SK-N-SH treated with all-trans-retinoic acid at 6 μM for 48 hours (cell line): ENCODE data around the gene GRIA1.

Experiments used
- ATAC-seq: fragments of 200-7000 bp; cut with Tn5 transposase; 3 replicates; pipeline ENCODE4 v1.9.1; 2020; ENCODE audit warnings: mild to moderate bottlenecking, moderate library complexity
- ARNTL ChIP-seq: fragments of 450-650 bp; formaldehyde crosslinking; IDR thresholded peaks from 2 replicates; pipeline ENCODE4 v1.5.0; 2020; ENCODE audit warnings: low read depth, mild to moderate bottlenecking, moderate library complexity, borderline replicate concordance
- BACH2 ChIP-seq: fragments of 250-450 bp; sonication (Bioruptor Pico); IDR thresholded peaks from 2 replicates; pipeline ENCODE4 v1.9.0; 2021; ENCODE audit warnings: mild to moderate bottlenecking, borderline replicate concordance
- CREB5 ChIP-seq: fragments of 250-450 bp; sonication (Bioruptor Pico); IDR thresholded peaks from 2 replicates; pipeline ENCODE4 v1.5.1; 2020; ENCODE audit warnings: low read depth, mild to moderate bottlenecking, moderate library complexity
- CSDC2 ChIP-seq: fragments of 250-450 bp; sonication (Bioruptor Pico); IDR thresholded peaks from 2 replicates; pipeline ENCODE4 v1.5.0; 2020; ENCODE audit warnings: mild to moderate bottlenecking, moderate library complexity
- ESRRG ChIP-seq: fragments of 250-450 bp; sonication (Bioruptor Pico); IDR thresholded peaks from 2 replicates; pipeline ENCODE4 v1.6.1; 2021; ENCODE audit warnings: mild to moderate bottlenecking
- GLIS3 ChIP-seq: fragments of 250-450 bp; sonication (Bioruptor Pico); IDR thresholded peaks from 2 replicates; pipeline ENCODE4 v1.5.0; 2020; ENCODE audit warnings: mild to moderate bottlenecking, moderate library complexity
- ISL1 ChIP-seq: fragments of 250-450 bp; sonication (Bioruptor Pico); IDR thresholded peaks from 2 replicates; pipeline ENCODE4 v2.1.2; 2022; ENCODE audit warnings: mild to moderate bottlenecking, moderate library complexity
- OSR1 ChIP-seq: fragments of 250-450 bp; sonication (Bioruptor Pico); IDR thresholded peaks from 2 replicates; pipeline ENCODE4 v1.8.0; 2022; ENCODE audit warnings: moderate library complexity, mild to moderate bottlenecking, inconsistent platforms
- PPARA ChIP-seq: fragments of 250-450 bp; sonication (Bioruptor Pico); IDR thresholded peaks from 2 replicates; pipeline ENCODE4 v1.5.0; 2020; ENCODE audit warnings: mild to moderate bottlenecking, borderline replicate concordance
- RARB ChIP-seq: fragments of 250-450 bp; sonication (Bioruptor Pico); IDR thresholded peaks from 2 replicates; pipeline ENCODE4 v1.8.0; 2021; ENCODE audit warnings: mild to moderate bottlenecking, moderate library complexity
- SNAI2 ChIP-seq: fragments of 250-450 bp; sonication (Bioruptor Pico); IDR thresholded peaks from 2 replicates; pipeline ENCODE4 v1.5.0; 2020; ENCODE audit warnings: mild to moderate bottlenecking, moderate library complexity
- TCF4 ChIP-seq: fragments of 250-450 bp; sonication (Bioruptor Pico); IDR thresholded peaks from 2 replicates; pipeline ENCODE4 v1.8.0; 2021; ENCODE audit warnings: mild to moderate bottlenecking, moderate library complexity, borderline replicate concordance
- TOX ChIP-seq: fragments of 250-450 bp; sonication (Bioruptor Pico); IDR thresholded peaks from 2 replicates; pipeline ENCODE4 v1.8.0; 2021; ENCODE audit warnings: mild to moderate bottlenecking, moderate library complexity, borderline replicate concordance
- ZC3H10 ChIP-seq: fragments of 250-450 bp; sonication (Bioruptor Pico); IDR thresholded peaks from 2 replicates; pipeline ENCODE4 v1.5.1; 2021; ENCODE audit warnings: mild to moderate bottlenecking, moderate library complexity
- ZFP3 ChIP-seq: fragments of 250-450 bp; sonication (Bioruptor Pico); IDR thresholded peaks from 2 replicates; pipeline ENCODE4 v1.5.0; 2020; ENCODE audit warnings: mild to moderate bottlenecking, moderate library complexity
- ZFP30 ChIP-seq: fragments of 450-650 bp; formaldehyde crosslinking; IDR thresholded peaks from 2 replicates; pipeline ENCODE4 v1.5.0; 2022; ENCODE audit warnings: mild to moderate bottlenecking, moderate library complexity
- ZNF565 ChIP-seq: fragments of 450-650 bp; formaldehyde crosslinking; conservative IDR thresholded peaks from 2 replicates; pipeline ENCODE4 v1.5.0; 2020; ENCODE audit warnings: low read depth, mild to moderate bottlenecking, moderate library complexity
- ZNF70 ChIP-seq: fragments of 450-650 bp; formaldehyde crosslinking; IDR thresholded peaks from 2 replicates; pipeline ENCODE4 v1.5.0; 2020; ENCODE audit warnings: mild to moderate bottlenecking, moderate library complexity
- ZNF8 ChIP-seq: fragments of 450-650 bp; formaldehyde crosslinking; IDR thresholded peaks from 2 replicates; pipeline ENCODE4 v1.5.0; 2020; ENCODE audit warnings: mild to moderate bottlenecking, moderate library complexity
- TF ChIP-seq, protein P1 (sequence below): fragments of 250-450 bp; sonication (Bioruptor Pico); IDR thresholded peaks from 2 replicates; pipeline ENCODE4 v1.5.0; 2020; ENCODE audit warnings: mild to moderate bottlenecking, moderate library complexity
- TF ChIP-seq, protein P2 (sequence below): fragments of 250-450 bp; sonication (Bioruptor Pico); IDR thresholded peaks from 2 replicates; pipeline ENCODE4 v1.8.0; 2020; ENCODE audit warnings: mild to moderate bottlenecking, moderate library complexity, borderline replicate concordance
- TF ChIP-seq, protein P3 (sequence below): fragments of 250-450 bp; sonication (Bioruptor Pico); IDR thresholded peaks from 2 replicates; pipeline ENCODE4 v1.5.1; 2021; ENCODE audit warnings: mild to moderate bottlenecking, moderate library complexity

Gene GRIA1

DNA sequence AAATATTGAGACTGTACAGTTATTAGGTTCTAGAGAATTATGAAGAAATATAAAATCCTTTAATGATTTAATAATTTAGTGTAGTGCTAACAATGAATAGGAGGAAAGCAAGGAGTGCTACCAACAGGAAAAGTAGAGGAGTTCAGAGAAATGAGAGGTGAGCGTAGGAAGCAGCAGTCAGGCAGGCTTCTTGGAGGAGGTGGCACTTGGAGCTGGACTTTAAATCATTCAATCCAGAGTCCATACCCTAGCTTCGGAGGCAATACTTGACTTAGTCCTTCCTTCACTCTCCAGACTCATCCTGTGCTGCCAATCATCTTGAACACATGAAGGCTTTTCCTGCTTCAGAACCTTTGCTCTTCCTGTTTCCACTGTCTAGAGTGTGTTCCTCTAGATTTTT, 254.3 kb downstream of the GRIA1 start:
- no peak for ATAC-seq
- TF ChIP-seq ISL1 (CRISPR knock-in tag) (no peak), CREB5 (CRISPR knock-in tag) (no peak), ZNF8 (CRISPR knock-in tag) (no peak), ZC3H10 (CRISPR knock-in tag) (no peak), TCF4 (CRISPR knock-in tag) (no peak), OSR1 (CRISPR knock-in tag) (no peak), ESRRG (CRISPR knock-in tag) (no peak), ZFP3 (CRISPR knock-in tag) (no peak), SNAI2 (CRISPR knock-in tag) (no peak), BACH2 (CRISPR knock-in tag) (no peak), ARNTL (CRISPR knock-in tag) (no peak), ZFP30 (CRISPR knock-in tag) (no peak), RARB (no peak), CSDC2 (CRISPR knock-in tag) (no peak), GLIS3 (no peak)
- TF ChIP-seq, protein P1, sequence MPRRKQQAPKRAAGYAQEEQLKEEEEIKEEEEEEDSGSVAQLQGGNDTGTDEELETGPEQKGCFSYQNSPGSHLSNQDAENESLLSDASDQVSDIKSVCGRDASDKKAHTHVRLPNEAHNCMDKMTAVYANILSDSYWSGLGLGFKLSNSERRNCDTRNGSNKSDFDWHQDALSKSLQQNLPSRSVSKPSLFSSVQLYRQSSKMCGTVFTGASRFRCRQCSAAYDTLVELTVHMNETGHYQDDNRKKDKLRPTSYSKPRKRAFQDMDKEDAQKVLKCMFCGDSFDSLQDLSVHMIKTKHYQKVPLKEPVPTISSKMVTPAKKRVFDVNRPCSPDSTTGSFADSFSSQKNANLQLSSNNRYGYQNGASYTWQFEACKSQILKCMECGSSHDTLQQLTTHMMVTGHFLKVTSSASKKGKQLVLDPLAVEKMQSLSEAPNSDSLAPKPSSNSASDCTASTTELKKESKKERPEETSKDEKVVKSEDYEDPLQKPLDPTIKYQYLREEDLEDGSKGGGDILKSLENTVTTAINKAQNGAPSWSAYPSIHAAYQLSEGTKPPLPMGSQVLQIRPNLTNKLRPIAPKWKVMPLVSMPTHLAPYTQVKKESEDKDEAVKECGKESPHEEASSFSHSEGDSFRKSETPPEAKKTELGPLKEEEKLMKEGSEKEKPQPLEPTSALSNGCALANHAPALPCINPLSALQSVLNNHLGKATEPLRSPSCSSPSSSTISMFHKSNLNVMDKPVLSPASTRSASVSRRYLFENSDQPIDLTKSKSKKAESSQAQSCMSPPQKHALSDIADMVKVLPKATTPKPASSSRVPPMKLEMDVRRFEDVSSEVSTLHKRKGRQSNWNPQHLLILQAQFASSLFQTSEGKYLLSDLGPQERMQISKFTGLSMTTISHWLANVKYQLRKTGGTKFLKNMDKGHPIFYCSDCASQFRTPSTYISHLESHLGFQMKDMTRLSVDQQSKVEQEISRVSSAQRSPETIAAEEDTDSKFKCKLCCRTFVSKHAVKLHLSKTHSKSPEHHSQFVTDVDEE (CRISPR knock-in tag), result no peak
- TF ChIP-seq, protein P2, sequence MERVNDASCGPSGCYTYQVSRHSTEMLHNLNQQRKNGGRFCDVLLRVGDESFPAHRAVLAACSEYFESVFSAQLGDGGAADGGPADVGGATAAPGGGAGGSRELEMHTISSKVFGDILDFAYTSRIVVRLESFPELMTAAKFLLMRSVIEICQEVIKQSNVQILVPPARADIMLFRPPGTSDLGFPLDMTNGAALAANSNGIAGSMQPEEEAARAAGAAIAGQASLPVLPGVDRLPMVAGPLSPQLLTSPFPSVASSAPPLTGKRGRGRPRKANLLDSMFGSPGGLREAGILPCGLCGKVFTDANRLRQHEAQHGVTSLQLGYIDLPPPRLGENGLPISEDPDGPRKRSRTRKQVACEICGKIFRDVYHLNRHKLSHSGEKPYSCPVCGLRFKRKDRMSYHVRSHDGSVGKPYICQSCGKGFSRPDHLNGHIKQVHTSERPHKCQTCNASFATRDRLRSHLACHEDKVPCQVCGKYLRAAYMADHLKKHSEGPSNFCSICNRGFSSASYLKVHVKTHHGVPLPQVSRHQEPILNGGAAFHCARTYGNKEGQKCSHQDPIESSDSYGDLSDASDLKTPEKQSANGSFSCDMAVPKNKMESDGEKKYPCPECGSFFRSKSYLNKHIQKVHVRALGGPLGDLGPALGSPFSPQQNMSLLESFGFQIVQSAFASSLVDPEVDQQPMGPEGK (CRISPR knock-in tag), result no peak
- TF ChIP-seq, protein P3, sequence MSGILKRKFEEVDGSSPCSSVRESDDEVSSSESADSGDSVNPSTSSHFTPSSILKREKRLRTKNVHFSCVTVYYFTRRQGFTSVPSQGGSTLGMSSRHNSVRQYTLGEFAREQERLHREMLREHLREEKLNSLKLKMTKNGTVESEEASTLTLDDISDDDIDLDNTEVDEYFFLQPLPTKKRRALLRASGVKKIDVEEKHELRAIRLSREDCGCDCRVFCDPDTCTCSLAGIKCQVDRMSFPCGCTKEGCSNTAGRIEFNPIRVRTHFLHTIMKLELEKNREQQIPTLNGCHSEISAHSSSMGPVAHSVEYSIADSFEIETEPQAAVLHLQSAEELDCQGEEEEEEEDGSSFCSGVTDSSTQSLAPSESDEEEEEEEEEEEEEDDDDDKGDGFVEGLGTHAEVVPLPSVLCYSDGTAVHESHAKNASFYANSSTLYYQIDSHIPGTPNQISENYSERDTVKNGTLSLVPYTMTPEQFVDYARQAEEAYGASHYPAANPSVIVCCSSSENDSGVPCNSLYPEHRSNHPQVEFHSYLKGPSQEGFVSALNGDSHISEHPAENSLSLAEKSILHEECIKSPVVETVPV (CRISPR knock-in tag), result no peak
- TF ChIP-seq, all 23 proteins: peak for 0

- TF ChIP-seq SNAI2 (CRISPR knock-in tag) (no peak), RARB (no peak), ZC3H10 (CRISPR knock-in tag) (no peak)
- no peak for ATAC-seq
Measured at GRCh38 chr5:153745778-153746395, 255.4 kb downstream of the GRIA1 start.

DNA sequence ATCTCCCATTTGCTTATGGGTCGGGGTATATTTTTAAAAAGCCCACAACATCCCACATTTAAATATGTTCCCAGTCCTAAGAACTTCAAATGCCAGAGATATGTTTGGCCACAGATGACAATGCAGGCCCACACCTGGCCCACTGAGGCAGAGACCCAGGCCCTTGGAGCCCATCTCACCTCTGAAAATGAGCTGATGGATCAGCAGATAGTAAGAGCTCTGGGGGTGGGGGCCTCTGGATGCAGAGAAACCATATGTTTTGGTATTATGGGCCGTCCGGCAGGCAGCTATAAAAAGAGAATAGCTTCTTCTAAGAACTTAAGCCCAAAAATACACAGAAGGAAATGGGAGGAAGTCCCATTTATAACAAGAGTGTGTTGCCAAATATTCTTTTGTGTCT, 256.0 kb downstream of the GRIA1 start:
- TF ChIP-seq ZC3H10 (CRISPR knock-in tag) (no peak), ZNF70 (CRISPR knock-in tag) (no peak), GLIS3 (no peak), ZNF8 (CRISPR knock-in tag) (no peak), ZNF565 (CRISPR knock-in tag) (no peak), ESRRG (CRISPR knock-in tag) (no peak)
- TF ChIP-seq, protein P3 (CRISPR knock-in tag), result no peak
- ATAC-seq, result no peak

DNA sequence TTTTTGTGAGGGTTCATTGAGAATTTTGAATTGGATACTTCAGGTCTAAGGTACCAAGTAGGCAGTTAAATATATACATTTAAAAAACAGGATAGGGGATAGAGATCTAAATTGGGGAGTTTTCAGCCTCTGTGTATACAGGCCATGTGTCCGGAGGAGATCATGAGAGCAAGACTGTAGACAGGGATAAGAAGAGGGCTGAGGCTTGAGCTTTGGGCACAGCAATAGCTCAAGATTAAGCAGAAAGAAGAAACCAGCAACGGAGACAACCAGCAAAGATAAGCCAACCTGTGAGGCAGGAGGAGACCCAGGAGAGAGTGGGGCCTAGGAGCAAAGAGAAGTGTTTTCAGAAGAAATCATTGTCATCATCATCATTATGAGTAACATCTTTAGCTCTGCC, 258.4 kb downstream of the GRIA1 start:
- ATAC-seq, result no peak
- TF ChIP-seq, protein P2 (CRISPR knock-in tag), result no peak
- no peak for TF ChIP-seq OSR1 (CRISPR knock-in tag)
- TF ChIP-seq ZNF565 (CRISPR knock-in tag), result no peak
- no peak for TF ChIP-seq ZNF70 (CRISPR knock-in tag)
- TF ChIP-seq SNAI2 (CRISPR knock-in tag), result no peak
- no peak for TF ChIP-seq TOX (CRISPR knock-in tag)
- TF ChIP-seq ARNTL (CRISPR knock-in tag), result no peak
- TF ChIP-seq, protein P3 (CRISPR knock-in tag), result no peak
- TF ChIP-seq ZC3H10 (CRISPR knock-in tag), result no peak
- TF ChIP-seq CSDC2 (CRISPR knock-in tag), result no peak
- TF ChIP-seq ZFP3 (CRISPR knock-in tag), result no peak
- no peak for TF ChIP-seq PPARA
- no peak for TF ChIP-seq TCF4 (CRISPR knock-in tag)
